Gastroesophageal sphincter (tissue), 4 donors: ENCODE measurements around the gene PDE4B. TPM values are rescaled to one million over a fixed set of nuclear protein-coding genes. Genes with fewer than 3 reads are reported as not detected.

ENCODE experiments used
- ATAC-seq: fragments of 150-250 bp; one replicate; pipeline ENCODE4 v1.9.1; 2016; ENCODE audit warnings: mild to moderate bottlenecking, moderate library complexity
- H3K27ac ChIP-seq, 4 donors: fragments of 200-600 bp; sonication (generic) in 3 of 4; 1 replicate in 3 of 4; 2 replicates in 1 of 4; pipeline ENCODE4 v1.5.1; 2016 to 2019
- H3K27me3 ChIP-seq: fragments of 200-600 bp; sonication (generic); one replicate; pipeline ENCODE4 v1.5.1; 2019
- H3K36me3 ChIP-seq, 2 donors: fragments of 200-600 bp; sonication (generic); one replicate each; pipeline ENCODE4 v1.5.1; 2019; ENCODE audit warnings: control low read depth in 1 of 2
- H3K4me1 ChIP-seq, 3 donors: fragments of 200-600 bp; sonication (generic); 1 replicate in 2 of 3; 2 replicates in 1 of 3; pipeline ENCODE4 v1.5.1; 2016 to 2019; ENCODE audit warnings: control low read depth in 2 of 3
- H3K4me3 ChIP-seq, 2 donors: fragments of 200-600 bp; sonication (generic); one replicate each; pipeline ENCODE4 v1.5.1; 2019; ENCODE audit warnings: mild to moderate bottlenecking in 1 of 2, moderate library complexity in 1 of 2
- H3K9me3 ChIP-seq, 3 donors: fragments of 200-600 bp; sonication (generic); one replicate each; pipeline ENCODE4 v1.5.1; 2017 to 2019; ENCODE audit warnings: control low read depth in 2 of 3
- EP300 ChIP-seq: sonication (generic); formaldehyde crosslinking; IDR thresholded peaks from one replicate; pipeline ENCODE4 v1.6.1; 2017; ENCODE audit warnings: antibody characterized with exemption, mild to moderate bottlenecking
- POLR2A ChIP-seq, 2 donors: fragments of 450-650 bp; IDR thresholded peaks; one replicate each; pipeline ENCODE4 v1.6.1; 2017; ENCODE audit warnings: antibody characterized with exemption in 2 of 2, mild to moderate bottlenecking in 2 of 2, moderate library complexity in 1 of 2
- POLR2AphosphoS5 ChIP-seq: sonication (generic); formaldehyde crosslinking; IDR thresholded peaks from one replicate; pipeline ENCODE4 v1.6.1; 2017; ENCODE audit warnings: antibody characterized with exemption
- WGBS, 2 donors: methylation state at CpG; one replicate each; pipeline ENCODE4 v1.1.5; 2018; ENCODE audit warnings: low coverage in 1 of 2; 5-methylcytosine and 5-hydroxymethylcytosine counted together
- total RNA-seq, 4 donors: library from RNA; depleted of rRNA; stranded (reverse); fragments of >200 nt; gene quantifications; one replicate each; pipeline ENCODE4 v1.1.0, GENCODE V29; 2016
- TF ChIP-seq, protein P1 (sequence below), 4 experiments: fragments of 200-600 bp in 2 of 4; fragments of 450-650 bp in 2 of 4; sonication (generic) in 1 of 4; IDR thresholded peaks; one replicate each; pipeline ENCODE4 v1.5.1; 2017 to 2019; ENCODE audit warnings: antibody characterized with exemption in 4 of 4, mild to moderate bottlenecking in 2 of 4, moderate library complexity in 2 of 4

PDE4B gene
- total RNA-seq, 4 donors from 2014 or later, result 5.9 to 16.2 (median 8.8) TPM

DNA sequence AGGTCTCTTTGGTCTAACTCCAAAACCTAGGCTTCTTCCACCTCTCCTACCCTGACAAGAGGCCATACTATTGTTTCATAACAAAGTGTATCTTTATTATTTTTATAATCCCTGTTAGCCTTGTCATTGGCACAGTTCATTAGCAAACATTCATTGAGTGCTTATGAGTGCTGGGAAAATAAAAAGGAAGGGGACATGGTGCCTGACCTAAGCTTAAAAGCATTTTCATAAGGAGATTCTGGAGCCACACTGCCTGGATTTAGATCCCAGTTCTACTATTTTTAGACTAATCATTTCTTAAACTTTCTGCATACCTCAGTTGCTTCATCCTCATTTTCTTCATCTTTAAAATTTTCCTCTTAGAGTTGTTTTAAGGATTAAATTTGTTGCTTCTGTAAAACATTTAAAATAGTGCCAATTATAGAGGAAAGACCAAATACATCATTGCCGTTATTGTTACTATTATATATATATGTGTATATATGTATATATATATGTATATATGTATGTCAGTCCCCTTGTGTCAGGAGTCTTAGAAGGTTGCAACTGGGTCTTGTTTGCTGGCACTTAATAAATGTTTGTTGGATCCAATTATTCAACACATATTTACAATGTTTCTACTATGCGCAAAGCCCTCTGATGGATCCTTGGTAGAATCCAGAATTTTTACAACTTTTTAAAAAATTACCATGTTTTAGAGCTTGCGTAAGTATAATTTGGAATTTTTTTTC, 490.4 kb downstream of the PDE4B start:
- no peak for TF ChIP-seq POLR2A (IDR thresholded peaks at IDR 0.05)
- TF ChIP-seq, protein P1, sequence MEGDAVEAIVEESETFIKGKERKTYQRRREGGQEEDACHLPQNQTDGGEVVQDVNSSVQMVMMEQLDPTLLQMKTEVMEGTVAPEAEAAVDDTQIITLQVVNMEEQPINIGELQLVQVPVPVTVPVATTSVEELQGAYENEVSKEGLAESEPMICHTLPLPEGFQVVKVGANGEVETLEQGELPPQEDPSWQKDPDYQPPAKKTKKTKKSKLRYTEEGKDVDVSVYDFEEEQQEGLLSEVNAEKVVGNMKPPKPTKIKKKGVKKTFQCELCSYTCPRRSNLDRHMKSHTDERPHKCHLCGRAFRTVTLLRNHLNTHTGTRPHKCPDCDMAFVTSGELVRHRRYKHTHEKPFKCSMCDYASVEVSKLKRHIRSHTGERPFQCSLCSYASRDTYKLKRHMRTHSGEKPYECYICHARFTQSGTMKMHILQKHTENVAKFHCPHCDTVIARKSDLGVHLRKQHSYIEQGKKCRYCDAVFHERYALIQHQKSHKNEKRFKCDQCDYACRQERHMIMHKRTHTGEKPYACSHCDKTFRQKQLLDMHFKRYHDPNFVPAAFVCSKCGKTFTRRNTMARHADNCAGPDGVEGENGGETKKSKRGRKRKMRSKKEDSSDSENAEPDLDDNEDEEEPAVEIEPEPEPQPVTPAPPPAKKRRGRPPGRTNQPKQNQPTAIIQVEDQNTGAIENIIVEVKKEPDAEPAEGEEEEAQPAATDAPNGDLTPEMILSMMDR (IDR thresholded peaks at IDR 0.05), result no peak
- no peak for TF ChIP-seq POLR2AphosphoS5
- TF ChIP-seq EP300, result no peak

DNA sequence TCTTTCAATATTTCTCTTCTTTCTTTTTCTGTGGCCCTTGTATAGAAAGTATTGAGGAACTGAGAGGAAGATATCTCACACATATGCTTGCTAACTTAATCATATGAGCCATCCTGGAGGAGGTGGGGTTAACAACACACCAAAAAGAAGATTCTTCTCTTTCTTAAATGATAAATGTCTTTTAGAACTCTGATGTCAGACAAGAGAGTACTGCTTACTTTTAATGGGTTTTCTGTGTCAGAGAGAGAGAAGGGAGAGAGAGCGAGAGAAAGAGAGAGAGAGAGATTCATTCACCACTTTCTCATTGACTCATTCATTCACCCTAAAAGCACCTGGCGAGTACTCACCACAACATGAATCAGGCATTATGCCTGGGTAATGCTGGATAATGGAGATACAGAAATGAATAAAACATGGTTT, 490.9 kb downstream of the PDE4B start:
- TF ChIP-seq, protein P1 (IDR thresholded peaks at IDR 0.05), result no peak
- TF ChIP-seq POLR2A (IDR thresholded peaks at IDR 0.05) (no peak), POLR2AphosphoS5 (no peak), EP300 (no peak)
- 54 to 86% methylated on average over 1 to 2 of the region's 2 CpGs for WGBS, 2 donors
- Histone ChIP-seq H3K27me3 (no peaks in the 10 kb centered on the region), H3K9me3 (no peaks in the 10 kb centered on the region), H3K27ac (no peak overlapping the region), H3K4me3 (no peak overlapping the region), H3K4me1 (peaks cover 0 to 14% (median 2%) of the 10 kb centered on the region in 3 donors), H3K36me3 (no peaks in the 10 kb centered on the region)
- ATAC-seq, result no peak

More for the DNA sequence above, 490.4 kb downstream of the PDE4B start:
- Histone ChIP-seq H3K4me1 (peaks cover 0 to 20% (median 2%) of the 10 kb centered on the region in 3 donors), H3K4me3 (no peak overlapping the region), H3K27me3 (no peaks in the 10 kb centered on the region), H3K36me3 (no peaks in the 10 kb centered on the region), H3K27ac (no peak overlapping the region), H3K9me3 (no peaks in the 10 kb centered on the region)
- ATAC-seq, result no peak
- 80 to 81% methylated on average over 3 of the region's 3 CpGs for WGBS, 2 donors

DNA sequence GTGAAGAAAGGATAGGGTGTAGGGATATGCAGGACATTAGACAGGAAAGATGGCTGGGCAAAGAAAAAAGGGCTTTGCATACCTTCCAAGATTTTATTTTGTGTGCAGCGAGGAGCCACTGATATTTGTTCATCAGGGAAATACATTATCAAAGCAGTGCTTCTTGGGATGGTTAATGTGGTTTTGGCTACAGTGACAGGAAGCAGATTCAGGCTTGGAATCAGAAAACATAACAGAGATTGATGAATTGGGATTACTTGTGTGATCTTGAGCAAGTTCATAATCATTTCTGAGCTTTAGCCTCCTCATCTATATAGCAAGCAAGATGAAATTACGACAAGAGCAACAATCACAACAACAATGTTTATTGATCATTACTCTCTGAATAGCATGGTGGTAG, 492.1 kb downstream of the PDE4B start:
- no peak for ATAC-seq
- Histone ChIP-seq H3K27me3 (no peaks in the 10 kb centered on the region), H3K27ac (no peak overlapping the region), H3K4me1 (peaks cover 0 to 14% (median 2%) of the 10 kb centered on the region in 3 donors), H3K9me3 (no peaks in the 10 kb centered on the region), H3K36me3 (no peaks in the 10 kb centered on the region), H3K4me3 (no peak overlapping the region)
- TF ChIP-seq POLR2AphosphoS5, result no peak
- TF ChIP-seq, protein P1 (IDR thresholded peaks at IDR 0.05), result no peak
- no peak for TF ChIP-seq POLR2A (IDR thresholded peaks at IDR 0.05)
- no peak for TF ChIP-seq EP300
- 89 to 91% methylated on average over 2 of the region's 2 CpGs for WGBS, 2 donors

DNA sequence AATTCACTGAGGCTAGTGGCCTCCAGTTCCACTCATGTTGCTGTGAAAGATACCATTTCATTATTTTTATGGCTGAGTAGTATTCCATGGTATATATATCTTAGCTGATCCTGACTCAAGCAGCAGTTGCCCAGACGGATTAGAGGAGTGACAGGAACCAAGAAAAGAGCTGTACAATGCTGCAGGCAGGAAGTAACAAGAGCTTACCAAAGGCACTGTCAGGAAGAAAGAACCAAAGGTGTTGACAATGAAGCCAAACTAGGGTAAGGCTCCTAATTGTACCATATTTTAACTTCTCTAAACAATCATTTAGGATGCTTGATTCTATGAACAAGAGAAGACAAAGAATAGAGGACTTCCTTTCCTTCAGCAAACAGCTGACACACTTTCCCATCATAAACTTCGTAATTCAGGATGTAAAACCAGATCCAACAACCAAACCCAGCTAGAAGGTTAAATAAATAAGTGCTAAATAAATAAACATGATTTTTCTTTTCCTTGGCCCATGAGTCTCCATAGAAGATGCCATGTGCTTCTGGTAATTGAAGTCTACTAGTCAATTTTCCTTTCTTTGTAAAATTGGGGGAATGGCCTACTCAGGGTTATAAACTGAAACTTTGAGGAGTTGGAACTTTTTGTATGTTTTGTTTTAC, 493.0 kb downstream of the PDE4B start:
- Histone ChIP-seq H3K9me3 (no peaks in the 10 kb centered on the region), H3K4me1 (peaks cover 0 to 14% (median 2%) of the 10 kb centered on the region in 3 donors), H3K27me3 (no peaks in the 10 kb centered on the region), H3K4me3 (no peak overlapping the region), H3K27ac (no peak overlapping the region), H3K36me3 (no peaks in the 10 kb centered on the region)
- TF ChIP-seq POLR2AphosphoS5, result no peak
- no peak for TF ChIP-seq EP300
- no peak for TF ChIP-seq POLR2A (IDR thresholded peaks at IDR 0.05)
- TF ChIP-seq, protein P1 (IDR thresholded peaks at IDR 0.05), result no peak
- WGBS, 2 donors, result 65 to 92% methylated on average over 1 to 2 of the region's 2 CpGs
- ATAC-seq, result no peak

DNA sequence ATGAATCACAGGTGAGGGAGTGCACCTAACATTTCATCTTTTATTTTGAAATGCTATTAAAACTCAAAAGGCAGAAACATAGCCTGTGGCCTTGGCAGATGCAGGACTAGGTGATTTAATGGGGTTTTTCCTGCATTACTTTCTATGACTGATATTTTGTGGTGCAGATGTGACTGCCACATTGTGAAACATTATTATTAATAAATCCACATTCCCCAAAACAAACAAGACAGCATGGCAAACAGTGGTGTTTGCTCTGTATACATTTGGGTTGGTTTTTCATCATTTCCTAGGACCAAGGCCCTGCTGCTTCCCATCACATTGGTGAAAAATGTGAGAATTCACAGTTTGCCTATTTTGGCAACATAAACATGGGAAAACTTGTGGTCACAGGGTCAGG, 493.6 kb downstream of the PDE4B start:
- Histone ChIP-seq H3K27me3 (no peaks in the 10 kb centered on the region), H3K27ac (no peak overlapping the region)
- TF ChIP-seq, protein P1 (IDR thresholded peaks at IDR 0.05), result no peak
- TF ChIP-seq POLR2A (IDR thresholded peaks at IDR 0.05) (no peak), EP300 (no peak), POLR2AphosphoS5 (no peak)

More for the DNA sequence above, 493.6 kb downstream of the PDE4B start:
- ATAC-seq, result no peak
- Histone ChIP-seq H3K4me1 (peaks cover 0 to 14% (median 2%) of the 10 kb centered on the region in 3 donors), H3K9me3 (no peaks in the 10 kb centered on the region), H3K4me3 (no peak overlapping the region), H3K36me3 (no peaks in the 10 kb centered on the region)
